Measurements from ENCODE around the gene AGL.

Gene AGL

GRCh38 chr1:99917214-99917613 lies 67.1 kb downstream of the AGL start:
- TF ChIP-seq, protein P1, sequence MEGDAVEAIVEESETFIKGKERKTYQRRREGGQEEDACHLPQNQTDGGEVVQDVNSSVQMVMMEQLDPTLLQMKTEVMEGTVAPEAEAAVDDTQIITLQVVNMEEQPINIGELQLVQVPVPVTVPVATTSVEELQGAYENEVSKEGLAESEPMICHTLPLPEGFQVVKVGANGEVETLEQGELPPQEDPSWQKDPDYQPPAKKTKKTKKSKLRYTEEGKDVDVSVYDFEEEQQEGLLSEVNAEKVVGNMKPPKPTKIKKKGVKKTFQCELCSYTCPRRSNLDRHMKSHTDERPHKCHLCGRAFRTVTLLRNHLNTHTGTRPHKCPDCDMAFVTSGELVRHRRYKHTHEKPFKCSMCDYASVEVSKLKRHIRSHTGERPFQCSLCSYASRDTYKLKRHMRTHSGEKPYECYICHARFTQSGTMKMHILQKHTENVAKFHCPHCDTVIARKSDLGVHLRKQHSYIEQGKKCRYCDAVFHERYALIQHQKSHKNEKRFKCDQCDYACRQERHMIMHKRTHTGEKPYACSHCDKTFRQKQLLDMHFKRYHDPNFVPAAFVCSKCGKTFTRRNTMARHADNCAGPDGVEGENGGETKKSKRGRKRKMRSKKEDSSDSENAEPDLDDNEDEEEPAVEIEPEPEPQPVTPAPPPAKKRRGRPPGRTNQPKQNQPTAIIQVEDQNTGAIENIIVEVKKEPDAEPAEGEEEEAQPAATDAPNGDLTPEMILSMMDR (IDR thresholded peaks at IDR 0.05; ENCODE audit: low read depth, low read length): no peak
- DNase-seq: no peak
- Histone ChIP-seq H3K4me3 (ENCODE audit: low read depth, low read length) (no peak overlapping the region), H3K36me3 (peaks cover 9% of the 10 kb centered on the region), H3K4me1 (no peaks in the 10 kb centered on the region), H3K9me3 (no peaks in the 10 kb centered on the region), H3K27me3 (no peaks in the 10 kb centered on the region)

- Histone ChIP-seq H3K9me3 (no peaks in the 10 kb centered on the region), H3K4me3 (ENCODE audit: low read depth, low read length) (no peak overlapping the region), H3K36me3 (peaks cover 7% of the 10 kb centered on the region), H3K27me3 (no peaks in the 10 kb centered on the region), H3K4me1 (no peaks in the 10 kb centered on the region)
- DNase-seq: no peak
- TF ChIP-seq, protein P1 (IDR thresholded peaks at IDR 0.05; ENCODE audit: low read depth, low read length): no peak
These were observed 69.1 kb downstream of the AGL start for GRCh38 chr1:99919220-99919619.

DNA sequence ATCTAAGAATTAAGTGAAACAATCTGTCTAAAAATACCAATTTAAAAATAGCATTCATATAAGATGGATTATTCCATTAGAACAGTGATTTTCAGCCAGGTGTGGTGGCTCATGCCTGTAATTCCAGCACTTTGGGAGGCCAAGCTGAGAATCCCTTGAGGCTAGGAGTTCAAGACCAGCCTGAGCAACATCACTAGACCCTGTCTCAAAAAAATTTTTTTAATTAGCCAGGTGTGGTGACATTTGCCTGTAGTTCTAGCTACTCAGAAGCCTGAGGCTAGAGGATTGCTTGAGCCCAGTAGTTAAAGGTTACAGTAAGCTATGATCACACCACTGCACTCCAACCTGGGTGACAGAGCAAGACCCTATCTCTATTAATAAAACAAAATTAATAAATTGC lies 84.6 kb downstream of the AGL start:
- TF ChIP-seq, protein P1 (IDR thresholded peaks at IDR 0.05; ENCODE audit: low read depth, low read length): no peak
- H3K4me3 ChIP-seq (ENCODE audit: low read depth, low read length): no peak overlapping the region
- no peaks in the 10 kb centered on the region for H3K4me1 ChIP-seq
- no peak for DNase-seq
- H3K27me3 ChIP-seq: no peaks in the 10 kb centered on the region
- no peaks in the 10 kb centered on the region for H3K36me3 ChIP-seq
- no peaks in the 10 kb centered on the region for H3K9me3 ChIP-seq

DNA sequence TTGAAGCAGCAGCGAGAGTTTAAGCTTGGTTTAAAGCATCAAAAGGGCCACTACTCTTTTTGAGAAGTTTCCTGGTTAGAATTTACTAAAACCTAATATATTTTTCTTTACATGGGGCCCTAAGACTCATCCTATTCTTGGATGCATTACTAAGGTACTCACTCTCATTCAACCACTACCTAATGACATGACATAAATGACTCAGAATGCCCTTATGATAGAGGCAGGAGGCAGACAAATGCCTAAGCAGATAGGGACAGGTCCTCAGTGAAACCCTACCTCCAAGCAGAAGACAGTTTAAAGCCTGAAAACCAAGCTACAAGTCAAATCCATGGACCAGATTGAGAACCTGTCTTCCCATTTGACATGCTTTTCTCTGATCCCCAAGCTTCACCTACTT lies 85.4 kb downstream of the AGL start:
- H3K9me3 ChIP-seq: no peaks in the 10 kb centered on the region
- H3K36me3 ChIP-seq: no peaks in the 10 kb centered on the region
- no peak for DNase-seq
- H3K4me1 ChIP-seq: no peaks in the 10 kb centered on the region
- H3K27me3 ChIP-seq: no peaks in the 10 kb centered on the region
- no peak overlapping the region for H3K4me3 ChIP-seq (ENCODE audit: low read depth, low read length)
- TF ChIP-seq, protein P1 (IDR thresholded peaks at IDR 0.05; ENCODE audit: low read depth, low read length): no peak

DNA sequence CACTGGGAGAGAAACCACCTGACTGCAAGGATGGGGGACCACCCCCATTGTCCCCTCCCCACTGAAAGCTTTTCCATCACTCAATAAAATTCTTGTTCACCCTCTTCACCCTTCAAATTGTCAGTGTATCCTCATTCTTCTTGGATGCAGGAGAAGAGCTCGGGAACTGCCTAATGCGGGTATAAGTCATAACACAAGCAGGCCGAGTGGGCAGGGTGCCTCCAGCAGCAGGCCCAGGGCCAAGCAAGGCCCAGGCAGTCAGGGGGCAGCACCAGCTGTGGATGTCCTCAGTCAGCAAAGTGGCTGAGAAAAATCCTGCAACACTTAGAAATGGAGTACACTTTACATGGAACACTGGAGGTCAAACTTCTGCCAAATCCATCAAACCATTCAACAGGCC lies 85.9 kb downstream of the AGL start:
- Histone ChIP-seq H3K4me3 (ENCODE audit: low read depth, low read length) (no peak overlapping the region), H3K36me3 (no peaks in the 10 kb centered on the region), H3K9me3 (no peaks in the 10 kb centered on the region), H3K27me3 (no peaks in the 10 kb centered on the region), H3K4me1 (no peaks in the 10 kb centered on the region)
- TF ChIP-seq, protein P1 (IDR thresholded peaks at IDR 0.05; ENCODE audit: low read depth, low read length): no peak
- DNase-seq: no peak

DNA sequence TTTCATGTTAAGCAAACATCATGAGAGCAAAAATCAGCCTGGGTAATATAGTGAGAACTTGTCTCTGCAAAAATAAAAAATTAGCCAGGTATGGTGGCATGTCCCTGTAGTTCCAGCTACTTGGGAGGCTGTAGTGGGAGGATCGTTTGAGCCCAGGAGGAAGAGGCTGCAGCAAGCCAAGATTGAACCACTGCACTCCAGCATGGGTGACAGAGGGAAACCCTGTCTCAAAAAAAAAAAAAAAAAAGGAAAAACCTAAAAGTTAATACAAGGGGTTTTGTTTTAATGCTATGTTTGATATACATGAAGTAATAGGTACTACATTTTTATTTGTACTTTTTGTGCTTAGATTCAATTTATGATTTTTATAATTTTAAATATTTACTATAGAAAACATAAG lies 92.6 kb downstream of the AGL start:
- Histone ChIP-seq H3K4me1 (peaks cover 8% of the 10 kb centered on the region), H3K27me3 (no peaks in the 10 kb centered on the region), H3K36me3 (no peaks in the 10 kb centered on the region), H3K9me3 (no peaks in the 10 kb centered on the region), H3K4me3 (ENCODE audit: low read depth, low read length) (no peak overlapping the region)
- no peak for DNase-seq
- TF ChIP-seq, protein P1 (IDR thresholded peaks at IDR 0.05; ENCODE audit: low read depth, low read length): no peak

Measured in BE2C (cell line).